Tibial nerve (tissue), 4 donors: ENCODE data around the gene PPP4R4.
"Not testable (repeated sequence)": the region's sequence is repeated elsewhere in the genome, so short reads cannot be mapped to it uniquely, and the experiment has no call there.

Experiments used
- EP300 ChIP-seq, 2 donors: sonication (generic); formaldehyde crosslinking; IDR thresholded peaks; one replicate each; pipeline ENCODE4 v1.6.1; 2017; ENCODE audit warnings: antibody characterized with exemption in 2 of 2, mild to moderate bottlenecking in 1 of 2
- POLR2A ChIP-seq, 2 donors: fragments of 450-650 bp; IDR thresholded peaks; one replicate each; pipeline ENCODE4 v1.6.1; 2017; ENCODE audit warnings: antibody characterized with exemption in 2 of 2, mild to moderate bottlenecking in 2 of 2, moderate library complexity in 2 of 2
- TF ChIP-seq, protein P1 (sequence below), 5 experiments: fragments of 200-600 bp in 3 of 5; fragments of 450-650 bp in 2 of 5; sonication (generic) in 3 of 5; IDR thresholded peaks; one replicate each; pipeline ENCODE4 v1.5.1; 2016 to 2019; ENCODE audit warnings: antibody characterized with exemption in 5 of 5, mild to moderate bottlenecking in 3 of 5, moderate library complexity in 2 of 5

DNA sequence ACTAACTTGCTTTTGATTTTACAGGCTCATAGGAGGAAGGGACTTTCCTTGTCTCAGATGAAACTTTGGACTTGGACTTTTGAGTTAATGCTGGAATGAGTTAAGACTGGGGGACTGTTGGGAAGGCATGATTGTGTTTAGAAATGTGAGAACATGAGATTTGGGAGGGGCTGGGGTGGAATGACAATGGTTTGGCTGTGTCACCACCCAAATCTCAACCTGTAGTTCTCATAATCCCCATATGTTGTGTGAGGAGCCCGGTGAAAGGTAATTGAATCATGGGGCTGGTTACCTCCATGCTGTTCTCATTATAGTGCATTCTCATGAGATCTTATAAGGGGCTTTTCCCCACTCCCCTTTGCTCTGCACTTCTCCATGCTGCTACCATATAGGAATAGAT lies 18.0 kb upstream of the PPP4R4 start:
- TF ChIP-seq, protein P1, sequence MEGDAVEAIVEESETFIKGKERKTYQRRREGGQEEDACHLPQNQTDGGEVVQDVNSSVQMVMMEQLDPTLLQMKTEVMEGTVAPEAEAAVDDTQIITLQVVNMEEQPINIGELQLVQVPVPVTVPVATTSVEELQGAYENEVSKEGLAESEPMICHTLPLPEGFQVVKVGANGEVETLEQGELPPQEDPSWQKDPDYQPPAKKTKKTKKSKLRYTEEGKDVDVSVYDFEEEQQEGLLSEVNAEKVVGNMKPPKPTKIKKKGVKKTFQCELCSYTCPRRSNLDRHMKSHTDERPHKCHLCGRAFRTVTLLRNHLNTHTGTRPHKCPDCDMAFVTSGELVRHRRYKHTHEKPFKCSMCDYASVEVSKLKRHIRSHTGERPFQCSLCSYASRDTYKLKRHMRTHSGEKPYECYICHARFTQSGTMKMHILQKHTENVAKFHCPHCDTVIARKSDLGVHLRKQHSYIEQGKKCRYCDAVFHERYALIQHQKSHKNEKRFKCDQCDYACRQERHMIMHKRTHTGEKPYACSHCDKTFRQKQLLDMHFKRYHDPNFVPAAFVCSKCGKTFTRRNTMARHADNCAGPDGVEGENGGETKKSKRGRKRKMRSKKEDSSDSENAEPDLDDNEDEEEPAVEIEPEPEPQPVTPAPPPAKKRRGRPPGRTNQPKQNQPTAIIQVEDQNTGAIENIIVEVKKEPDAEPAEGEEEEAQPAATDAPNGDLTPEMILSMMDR (IDR thresholded peaks at IDR 0.05) = not testable (repeated sequence)
- TF ChIP-seq POLR2A, EP300 (IDR thresholded peaks at IDR 0.05): not testable (repeated sequence)
